Fibroblast of mammary gland (primary cell): ENCODE data around the gene MAGI1.

ENCODE experiments used
- DNase-seq: peaks from one replicate; pipeline ENCODE4 v3.0.0-alpha.2; 2010; ENCODE audit warnings: low read depth
- H3K4me3 ChIP-seq: 2 replicates; pipeline ENCODE4 v1.5.1; 2011; ENCODE audit warnings: low read depth, mild to moderate bottlenecking, low read length, moderate library complexity; ENCODE audit not compliant: control insufficient read depth
- CTCF ChIP-seq: conservative IDR thresholded peaks from 2 replicates; pipeline ENCODE4 v1.5.1; 2011; ENCODE audit warnings: low read depth, low read length, inconsistent platforms; ENCODE audit not compliant: control insufficient read depth, insufficient read depth

MAGI1 gene

GRCh38 chr3:65507437-65507836 lies 531.3 kb downstream of the MAGI1 start:
- DNase-seq: no peak
- TF ChIP-seq CTCF: no peak
- no peak overlapping the region for H3K4me3 ChIP-seq

DNA sequence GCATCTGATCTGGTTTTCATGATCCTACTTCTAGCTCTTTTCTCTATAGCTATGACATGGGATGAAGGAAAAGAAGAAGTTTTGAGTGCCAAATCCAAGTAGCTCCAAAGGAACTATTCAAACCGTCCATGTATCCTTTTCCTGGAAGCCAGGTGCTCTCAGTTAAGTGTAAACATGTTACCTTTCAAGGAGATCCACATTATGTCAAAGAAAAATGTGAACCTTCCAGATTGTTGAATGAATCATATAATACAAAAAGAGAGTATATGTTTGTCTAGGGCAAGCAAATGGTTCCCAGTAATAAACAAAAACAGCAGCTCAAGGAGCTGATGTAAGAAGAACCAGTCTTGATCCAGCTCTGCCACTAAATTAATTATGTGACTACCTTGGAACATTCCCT lies 534.9 kb downstream of the MAGI1 start:
- TF ChIP-seq CTCF: no peak

GRCh38 chr3:65502526-65502925 lies 536.2 kb downstream of the MAGI1 start:
- no peak for TF ChIP-seq CTCF
- H3K4me3 ChIP-seq: no peak overlapping the region
- DNase-seq: no peak

More for the DNA sequence above, 534.9 kb downstream of the MAGI1 start:
- no peak overlapping the region for H3K4me3 ChIP-seq
- DNase-seq: no peak

- no peak for DNase-seq
- TF ChIP-seq CTCF: no peak
- no peak overlapping the region for H3K4me3 ChIP-seq
Observed at GRCh38 chr3:65500398-65501306, 538.1 kb downstream of the MAGI1 start.

- no peak overlapping the region for H3K4me3 ChIP-seq
- DNase-seq: no peak
- TF ChIP-seq CTCF: no peak
Observed at GRCh38 chr3:65497846-65498245, 540.9 kb downstream of the MAGI1 start.

- DNase-seq: no peak
Observed at GRCh38 chr3:65497236-65497635, 541.5 kb downstream of the MAGI1 start.

More at GRCh38 chr3:65497236-65497635, 541.5 kb downstream of the MAGI1 start:
- no peak overlapping the region for H3K4me3 ChIP-seq
- TF ChIP-seq CTCF: no peak
